GM18511 (cell line): ENCODE results near the gene PMVK.

ENCODE experiments used
- ATAC-seq: cut with Tn5 transposase; IDR thresholded peaks from one replicate; pipeline ENCODE4 v1.9.1; 2021; ENCODE audit warnings: mild to moderate bottlenecking, moderate library complexity; ENCODE audit not compliant: unreplicated experiment

Gene PMVK

DNA sequence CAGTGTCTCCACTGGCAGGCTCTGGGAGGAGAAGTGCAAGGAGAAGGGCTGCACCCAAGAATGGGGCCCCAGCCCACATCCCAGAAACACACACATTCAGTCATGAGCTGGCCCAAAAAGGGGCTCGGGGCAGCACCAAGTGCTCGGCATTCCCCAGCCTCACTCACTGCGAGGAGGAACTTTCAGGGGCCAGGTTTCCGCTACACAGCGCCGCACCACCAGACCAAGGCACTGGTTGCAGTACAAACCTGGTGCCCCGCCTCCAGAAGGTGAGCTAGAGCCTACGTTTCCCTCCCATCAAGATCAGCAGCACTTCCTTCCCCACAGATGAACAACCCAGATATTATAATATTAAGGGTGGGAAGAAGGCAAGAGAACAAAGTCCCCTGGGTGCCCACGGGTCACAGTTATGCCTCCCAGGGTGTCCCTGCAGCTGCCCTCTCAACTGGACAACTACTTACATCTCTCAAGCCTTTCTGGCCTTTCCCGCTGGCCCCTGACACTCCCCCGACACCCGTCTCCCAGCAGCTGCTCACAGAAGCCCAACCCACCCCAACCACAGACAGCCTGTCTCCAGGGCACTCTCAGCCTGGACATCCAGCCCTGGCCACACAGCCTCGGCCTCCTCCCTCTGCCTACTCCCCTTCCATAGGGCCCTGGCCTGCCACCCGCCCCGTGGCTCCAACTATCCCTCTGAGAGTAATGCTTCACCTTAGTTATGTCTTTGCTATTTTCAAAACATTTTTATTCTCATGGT is 15.6 kb upstream of the PMVK start:
- no peak for ATAC-seq

DNA sequence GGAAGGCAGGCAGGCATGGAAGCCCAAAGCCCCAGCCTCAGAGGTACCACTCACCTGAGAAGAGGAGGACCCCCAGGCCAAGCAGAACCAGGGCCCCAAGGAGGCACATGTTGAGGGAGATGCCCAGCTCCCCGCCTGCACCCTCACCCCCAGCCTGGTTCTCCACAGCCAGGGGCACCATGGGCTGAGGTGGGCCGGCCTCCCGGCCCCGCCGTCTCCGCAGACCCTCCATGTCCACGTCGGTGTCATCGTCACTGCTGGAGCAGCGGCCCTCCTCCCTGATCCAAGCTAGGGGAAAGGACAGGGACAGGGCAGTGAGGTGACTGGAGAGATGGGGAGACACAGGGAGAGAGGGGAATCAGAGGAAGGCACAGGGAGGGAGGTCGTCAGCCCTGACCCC is 11.6 kb upstream of the PMVK start:
- ATAC-seq, result no peak

DNA sequence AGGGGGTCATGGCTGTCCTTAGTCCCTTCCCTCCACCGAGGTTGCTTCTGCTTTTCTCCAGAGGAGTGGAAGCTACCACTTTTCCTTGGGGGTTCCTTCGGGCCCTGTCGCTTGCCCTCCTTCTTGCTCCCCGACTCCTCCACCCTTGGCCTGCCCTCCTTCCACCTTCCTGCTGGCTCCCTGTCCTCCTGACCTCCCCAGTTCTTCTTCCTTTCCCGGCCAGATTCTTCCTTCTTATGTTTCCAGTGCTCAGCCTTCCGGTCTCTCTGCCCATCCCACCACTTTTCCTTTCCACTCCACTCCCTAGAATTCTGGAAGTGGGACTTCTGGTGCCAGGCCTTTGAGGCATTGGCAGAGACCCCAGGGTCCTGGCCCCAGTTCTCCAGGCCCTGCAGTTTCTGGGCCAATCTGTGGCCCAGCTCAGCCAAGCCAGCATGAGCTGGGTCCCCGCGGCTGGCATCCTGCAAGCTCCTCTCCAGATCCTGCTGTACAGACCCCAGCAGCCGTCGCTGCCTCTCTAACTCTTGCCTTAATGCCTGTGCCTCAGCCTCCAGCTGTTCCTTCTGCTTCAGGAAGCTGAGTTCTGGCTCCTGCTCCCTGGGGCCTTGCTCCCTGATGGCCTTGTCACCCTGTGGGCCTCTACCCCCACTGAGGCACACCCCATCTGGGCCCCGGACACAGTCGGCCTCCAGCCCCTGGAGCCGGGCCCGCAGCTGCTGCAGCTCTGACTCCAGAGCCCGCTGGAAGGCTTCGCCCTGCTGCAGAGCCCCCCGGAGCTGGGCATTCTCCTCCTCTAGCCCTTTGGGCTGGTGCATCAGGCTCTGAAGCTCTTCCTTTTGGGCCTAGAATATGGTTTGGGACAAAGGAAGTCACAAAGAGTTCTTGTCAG is 9.7 kb upstream of the PMVK start:
- ATAC-seq, result no peak

DNA sequence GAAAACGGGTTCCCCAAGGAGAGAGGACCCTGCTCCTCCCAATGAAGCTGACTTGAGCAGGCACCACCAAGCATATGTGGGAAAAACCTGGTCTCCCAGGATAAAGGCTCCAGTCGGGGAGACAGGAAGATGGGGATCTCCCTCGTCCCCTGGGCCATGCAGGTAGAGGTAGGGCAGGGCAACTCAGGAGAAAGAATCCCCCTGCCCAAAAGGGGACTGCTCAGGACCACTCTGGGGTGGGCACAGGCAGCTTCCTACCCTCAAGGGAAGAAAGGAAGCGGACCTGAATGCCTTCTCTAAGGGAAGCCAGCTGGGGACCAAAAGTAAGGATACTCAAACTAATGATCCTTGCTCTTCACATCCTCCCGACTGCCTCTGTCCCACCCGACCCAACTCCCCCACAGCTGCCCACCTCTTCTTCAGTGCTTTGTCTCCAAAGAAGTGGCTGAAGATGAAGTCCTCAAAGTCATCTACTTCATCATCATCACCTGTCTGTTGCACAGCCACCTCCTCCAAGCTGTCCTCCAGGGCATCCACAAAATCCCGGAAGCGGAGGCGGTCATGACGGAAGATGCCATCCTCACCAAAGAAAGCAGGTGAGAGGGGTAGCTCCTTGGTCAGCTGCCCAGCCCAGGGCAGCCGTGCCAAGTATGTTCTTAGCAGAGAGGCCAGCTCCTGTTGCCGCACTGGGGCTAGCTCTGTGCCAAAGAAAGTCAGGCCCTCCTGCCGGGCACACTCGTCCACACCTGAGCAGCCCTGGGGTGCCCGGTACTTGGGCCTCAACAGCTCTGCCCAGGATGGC is 8.8 kb upstream of the PMVK start:
- no peak for ATAC-seq

DNA sequence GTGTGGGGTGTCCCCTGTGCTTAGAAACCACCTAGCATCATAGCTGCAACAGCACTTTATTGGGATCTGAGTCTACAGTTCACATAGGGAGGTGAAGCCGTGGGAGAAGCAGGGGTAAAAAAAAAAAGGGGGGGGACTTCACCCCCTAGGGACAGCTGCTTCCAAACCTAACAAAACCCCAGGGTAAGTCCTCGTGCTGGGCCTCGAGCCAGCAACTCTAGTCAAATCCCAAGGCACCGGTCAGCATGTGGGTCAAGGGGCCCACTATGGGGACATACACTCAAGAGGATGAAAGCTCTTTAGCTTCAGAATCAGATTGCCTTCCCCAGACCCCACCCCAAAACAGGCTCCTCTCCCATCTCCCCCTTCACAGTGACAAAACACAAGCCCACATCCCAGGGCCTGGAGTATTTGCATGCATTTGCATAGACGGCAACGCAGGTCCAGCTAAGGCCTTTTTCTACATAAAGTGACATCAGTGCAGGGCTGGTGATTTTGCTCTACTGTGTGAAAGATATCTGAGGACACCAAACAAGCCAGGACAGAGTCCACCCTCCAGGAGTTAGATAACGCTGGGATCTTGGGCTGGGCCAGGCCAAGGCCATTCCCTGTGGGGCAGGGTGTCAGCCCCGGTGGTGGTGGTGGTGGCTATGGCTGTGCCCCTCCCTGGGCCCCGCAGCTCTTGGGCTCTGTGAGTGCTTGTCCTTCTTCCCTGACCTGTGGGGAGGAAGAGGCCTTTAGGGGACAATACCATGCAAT is 8.1 kb upstream of the PMVK start:
- no peak for ATAC-seq

DNA sequence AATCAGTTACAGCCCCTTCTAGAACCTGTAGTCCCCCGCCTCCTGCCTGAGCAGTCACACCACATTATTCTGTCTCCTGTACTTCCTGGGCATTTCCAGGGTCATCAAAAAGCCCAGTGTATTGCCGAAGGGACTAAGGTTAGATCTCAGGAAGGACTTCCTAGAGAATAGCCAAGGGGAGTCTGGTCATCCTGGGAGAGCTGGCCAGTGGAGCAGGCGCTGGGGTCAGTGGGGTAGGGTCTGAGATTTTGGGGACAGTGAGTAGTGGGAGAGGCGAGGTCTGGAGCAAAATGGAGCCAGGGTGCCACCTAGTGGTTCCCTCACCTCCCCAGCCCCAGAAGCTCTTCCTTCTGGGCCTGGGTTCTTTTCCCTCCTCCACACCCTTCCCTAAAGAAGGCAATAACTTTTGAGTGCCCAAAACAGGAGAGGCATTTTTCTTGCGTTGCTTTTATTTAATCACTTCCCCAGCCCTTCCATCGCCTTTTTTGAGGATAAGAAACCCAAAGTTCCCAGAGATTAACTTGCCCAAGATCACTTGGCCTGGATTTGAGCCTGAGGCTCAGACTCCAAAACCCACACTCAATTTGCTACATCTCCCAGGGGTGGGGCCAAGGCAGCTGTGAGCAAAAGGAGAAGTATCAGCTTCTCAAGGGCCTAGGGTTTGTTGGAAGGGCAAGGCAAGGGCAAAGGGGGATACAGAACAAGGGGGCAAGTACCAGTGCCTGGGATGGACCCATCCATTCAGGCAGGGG is 7.3 kb upstream of the PMVK start:
- no peak for ATAC-seq

DNA sequence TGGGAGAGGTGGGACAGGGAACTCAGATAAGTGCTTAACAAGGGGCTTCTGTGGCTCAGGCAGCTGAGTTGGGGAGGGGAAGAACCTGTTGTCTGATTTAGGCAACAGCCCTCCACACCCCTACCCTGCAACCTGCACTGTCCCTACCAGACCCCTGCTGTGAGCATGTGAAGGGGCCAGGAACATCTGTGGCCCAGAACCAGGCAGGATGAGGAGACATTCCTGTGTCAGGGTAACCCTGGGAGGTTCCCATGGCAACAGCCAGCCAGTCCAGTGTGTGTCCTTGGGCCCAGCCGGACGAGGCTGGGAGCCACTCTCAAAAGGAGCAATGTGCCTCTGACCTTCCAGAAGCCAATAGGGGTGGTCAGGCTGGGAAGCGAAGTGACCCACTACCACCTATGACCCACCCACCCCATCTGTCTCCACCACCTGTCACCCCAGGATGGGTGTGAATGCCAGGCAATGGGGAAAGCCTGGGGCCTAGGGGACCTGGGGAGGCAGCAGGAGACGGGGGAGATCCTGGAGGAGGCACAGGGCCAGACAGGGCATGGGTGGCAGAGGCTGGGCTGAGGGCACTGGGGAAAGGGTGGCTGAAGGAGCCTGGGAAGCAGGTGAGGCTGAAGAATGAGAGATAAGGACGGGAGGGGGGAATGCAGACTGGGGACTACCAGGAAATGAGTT is 5.0 kb upstream of the PMVK start:
- no peak for ATAC-seq

DNA sequence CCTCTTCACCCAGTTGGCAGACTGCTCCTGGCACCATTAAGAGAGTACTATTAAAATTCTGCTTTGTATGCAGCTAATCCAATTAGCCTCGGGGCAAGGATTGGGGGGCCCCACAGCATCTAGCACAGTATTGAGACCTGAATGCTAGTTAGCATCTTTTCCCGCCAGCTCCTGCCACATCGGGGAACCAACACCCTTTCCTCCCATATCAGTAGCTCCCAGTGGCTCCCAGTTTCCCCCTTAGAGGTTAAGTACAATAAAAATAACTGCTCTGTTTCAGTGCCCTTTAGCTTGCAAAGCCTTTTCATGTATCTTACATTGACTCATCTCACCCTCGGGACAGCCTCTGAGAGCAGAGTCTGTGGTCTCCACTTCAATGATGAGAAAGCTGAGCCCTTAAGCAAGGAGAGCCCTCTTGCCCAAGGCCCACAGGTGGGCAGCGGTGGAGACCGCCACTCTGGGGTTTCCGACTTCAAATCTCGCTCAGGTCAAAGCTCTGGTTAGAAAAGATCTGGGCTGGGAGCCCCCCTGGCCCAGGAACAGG is 4.2 kb upstream of the PMVK start:
- no peak for ATAC-seq

DNA sequence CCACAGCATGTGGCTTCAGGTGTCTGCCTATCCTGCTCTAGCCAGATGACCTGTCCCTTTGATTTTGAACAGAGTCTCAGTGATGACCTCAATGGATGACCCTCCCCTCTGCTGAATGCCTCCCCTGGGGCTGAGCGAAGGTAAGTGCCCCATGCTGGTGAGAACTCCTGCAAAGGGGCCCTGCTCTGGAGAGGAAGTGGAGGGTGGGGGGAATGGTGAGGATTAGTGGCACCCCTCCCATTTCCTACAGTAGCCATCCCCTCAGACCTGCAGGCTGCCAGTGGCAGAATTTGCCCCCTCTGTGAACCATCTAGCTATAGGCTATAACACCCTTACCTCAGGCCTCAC is 3.7 kb upstream of the PMVK start:
- no peak for ATAC-seq

DNA sequence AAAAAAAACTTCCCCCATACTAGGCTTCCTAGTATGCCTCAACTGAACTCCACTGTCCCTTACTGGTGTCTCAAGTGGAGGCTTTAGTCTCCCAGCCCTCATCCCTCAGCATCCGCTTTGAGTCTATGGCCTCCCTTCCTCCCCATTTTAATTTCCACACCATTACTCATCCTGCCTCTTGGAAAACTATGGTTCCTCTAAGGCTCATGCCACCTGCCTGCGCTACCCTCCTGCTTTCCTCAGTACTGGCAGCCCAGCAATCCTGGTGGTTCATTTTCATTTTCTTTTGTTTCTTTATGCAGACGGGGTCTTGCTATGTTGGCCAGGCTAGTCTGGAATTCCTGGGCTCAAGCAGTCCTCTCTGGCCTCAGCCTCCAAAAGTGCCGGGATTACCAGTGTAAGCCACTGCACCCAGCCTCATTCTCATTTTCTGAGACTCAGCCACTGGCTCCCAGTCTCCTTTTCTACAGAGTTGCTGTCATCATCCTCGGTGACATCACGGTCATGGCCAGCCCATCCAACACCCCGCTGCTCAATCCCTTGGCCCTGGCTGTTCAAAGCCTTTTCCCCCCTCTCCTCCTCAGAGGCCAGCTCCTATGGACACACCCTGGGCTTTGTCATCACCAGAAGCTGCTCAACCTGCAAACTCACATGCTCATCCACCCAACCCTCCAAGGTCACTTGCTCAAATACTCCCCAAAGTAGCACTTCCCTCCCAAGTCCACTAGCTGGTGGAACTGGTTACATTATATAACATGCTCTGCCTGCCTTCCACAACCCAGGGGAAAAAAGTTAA is 2.3 kb upstream of the PMVK start:
- ATAC-seq, result no peak

DNA sequence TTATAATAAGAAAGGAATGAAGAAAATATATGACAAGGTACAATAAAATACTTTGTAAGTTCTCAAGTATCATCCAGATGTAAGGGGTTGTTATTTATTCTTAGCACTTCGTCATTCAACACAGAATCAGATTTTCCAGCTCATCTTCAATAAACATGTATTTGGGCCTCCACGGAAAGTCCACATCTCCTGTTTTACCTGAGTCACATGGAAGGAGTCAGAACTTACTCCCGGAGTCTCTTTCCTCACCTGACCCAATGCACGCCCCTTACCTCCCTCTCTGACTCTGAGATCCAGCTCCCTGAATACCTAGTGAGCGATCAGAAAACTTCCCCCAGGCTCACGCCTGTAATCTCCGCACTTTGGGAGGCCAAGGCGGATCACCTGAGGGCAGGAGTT is 1.5 kb upstream of the PMVK start:
- no peak for ATAC-seq

DNA sequence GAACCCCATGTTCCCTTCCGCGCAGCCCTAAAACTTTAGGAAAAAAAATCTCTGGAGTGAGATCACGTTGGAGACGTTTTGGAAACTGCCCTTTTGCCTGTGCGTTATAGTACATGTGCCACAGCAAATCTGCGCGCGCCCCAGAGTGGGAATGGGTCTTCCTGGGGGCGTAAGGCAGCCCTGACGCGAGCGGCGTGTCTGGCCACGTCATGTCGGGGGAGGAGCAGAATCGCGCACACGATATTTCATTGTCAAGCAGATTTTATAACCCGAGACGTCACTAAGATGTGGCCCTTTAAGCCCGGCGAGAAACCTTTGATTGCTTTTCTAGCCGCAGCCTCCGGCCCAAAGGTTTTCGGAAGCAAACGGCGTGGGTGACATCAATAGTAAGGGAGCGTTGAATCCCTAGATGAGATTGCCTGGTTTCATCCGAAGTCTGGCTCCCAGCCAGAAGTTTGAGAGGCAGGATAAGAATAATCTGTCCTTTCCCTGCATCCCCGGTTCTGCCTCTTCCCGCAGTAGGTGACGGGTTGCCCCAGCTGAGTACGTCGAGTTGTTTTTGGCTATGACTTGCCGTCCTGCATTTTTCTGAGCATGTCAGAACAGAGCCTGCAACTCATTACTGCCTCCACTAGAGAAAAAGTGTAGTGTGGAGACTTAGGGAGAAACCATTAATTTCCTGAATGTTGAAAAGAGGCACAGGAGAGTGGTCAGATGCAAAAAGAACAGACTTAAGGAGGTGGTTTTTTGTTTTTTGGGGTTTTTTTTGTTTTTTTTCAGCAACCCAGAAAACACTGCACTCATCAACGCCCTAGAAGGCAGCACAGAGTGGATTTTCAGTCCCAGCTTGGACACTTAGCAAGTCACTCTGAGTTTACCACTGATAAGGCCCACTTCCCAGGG is 817 bp upstream of the PMVK start:
- peak; percentile 71 for ATAC-seq

DNA sequence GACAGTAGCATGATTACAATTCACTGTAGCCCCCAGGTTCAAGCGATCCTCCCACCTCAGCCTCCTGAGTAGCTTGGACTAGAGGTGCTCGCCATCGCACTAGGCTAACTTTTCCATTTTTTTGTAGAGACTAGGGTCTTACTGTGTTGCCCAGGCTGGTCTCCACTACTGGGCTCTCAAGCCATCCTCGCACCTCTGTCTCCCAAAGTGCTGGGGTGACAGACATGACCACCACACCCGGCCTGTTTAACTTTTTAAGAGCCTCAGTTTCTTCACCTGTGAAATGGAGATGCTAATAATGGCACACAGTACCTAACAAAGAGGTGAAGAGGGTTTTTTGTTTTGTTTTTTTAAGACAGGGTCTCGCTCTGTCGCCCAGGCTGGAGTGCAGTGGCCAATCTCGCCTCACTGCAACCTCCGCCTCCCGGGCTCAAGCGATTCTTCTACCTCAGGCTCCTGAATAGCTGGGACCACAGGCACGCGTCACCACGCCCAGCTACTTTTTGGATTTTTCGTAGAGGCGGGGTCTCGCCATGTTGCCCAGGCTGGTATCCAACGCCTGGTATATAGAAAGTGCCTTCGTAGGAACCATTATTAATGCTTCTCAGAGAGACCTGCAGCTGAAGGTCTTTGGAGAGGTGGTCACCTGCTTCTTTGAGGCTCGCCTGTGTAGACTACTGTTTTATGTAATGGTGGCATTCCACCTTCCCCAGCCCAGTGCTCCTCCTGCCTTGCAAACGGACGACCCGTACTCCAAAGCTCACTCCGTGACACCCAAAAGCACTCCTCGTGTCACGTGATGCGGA is 567 bp downstream of the PMVK start:
- ATAC-seq, result no peak

DNA sequence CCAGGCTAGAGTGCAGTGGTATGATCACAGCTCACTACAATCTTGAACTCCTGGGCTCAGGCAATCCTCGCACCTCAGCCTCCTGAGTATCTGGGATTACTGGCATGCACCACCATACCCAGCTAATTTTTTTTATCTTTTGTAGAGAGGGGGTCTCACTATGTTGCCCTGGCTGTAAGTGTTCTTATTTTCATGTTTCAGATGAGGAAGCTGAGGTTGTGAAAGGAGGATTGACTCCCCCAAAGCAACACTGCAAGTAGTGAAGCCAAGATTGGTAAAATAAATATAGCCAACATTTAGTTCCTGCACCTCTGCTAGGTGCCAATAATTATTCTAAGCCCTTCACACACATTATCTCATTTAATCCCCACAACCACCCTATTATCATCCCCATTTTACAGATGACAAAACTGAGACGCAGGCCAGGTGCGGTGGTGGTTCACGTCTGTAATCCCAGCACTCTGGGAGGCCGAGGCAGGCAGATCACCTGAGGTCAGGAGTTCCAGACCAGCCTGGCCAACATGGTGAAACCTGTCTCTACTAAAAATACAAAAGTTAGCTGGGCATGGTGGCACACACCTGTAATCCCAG is 2.1 kb downstream of the PMVK start:
- ATAC-seq, result no peak

DNA sequence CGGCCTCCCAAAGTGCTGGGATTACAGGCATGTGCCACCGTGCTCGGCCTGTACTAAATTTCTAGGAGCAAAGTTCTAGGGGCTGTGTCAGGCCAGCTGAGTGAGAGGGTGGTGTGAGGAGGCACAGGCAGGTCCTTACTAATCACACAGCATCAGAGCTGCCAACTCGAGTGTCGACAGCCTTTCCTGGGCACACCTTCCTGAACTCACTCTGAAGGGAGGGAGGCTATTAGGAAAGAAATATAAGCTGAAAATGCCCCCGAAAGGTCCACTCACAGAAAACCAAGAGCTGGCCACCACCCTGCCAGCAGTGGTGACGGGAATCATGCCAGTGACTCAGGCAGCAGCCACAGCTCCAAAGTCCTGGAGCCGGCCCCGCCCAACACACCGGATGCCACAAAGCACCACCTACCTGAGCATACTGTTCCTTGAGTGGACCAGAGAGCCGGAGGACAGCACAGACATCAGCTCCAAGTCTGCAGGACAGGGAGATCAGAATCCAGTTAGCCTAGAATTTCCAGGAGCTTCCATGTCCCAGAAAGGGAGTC is 4.5 kb downstream of the PMVK start:
- no peak for ATAC-seq

DNA sequence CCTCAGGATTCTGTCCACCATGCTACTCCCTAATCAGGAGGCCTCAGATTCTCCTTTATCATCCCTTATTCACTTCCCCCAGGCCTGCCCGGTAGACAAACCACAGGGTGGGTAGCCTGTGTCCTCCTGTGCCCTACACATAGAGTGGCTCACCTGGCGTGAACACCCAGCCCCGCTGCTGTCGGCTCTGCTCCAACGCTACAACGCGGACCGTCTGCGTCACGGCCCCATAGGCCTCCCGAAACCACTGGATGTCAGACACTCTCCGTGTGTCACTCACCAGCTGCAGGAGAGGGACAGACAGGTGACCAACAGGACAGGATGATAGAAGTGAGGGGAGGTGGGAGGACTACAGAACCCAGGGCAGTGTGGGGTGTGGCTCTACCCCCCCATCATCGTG is 10.3 kb downstream of the PMVK start:
- no peak for ATAC-seq
